ENCODE data around the gene KLHL21. TPM values are rescaled to one million over a fixed set of nuclear protein-coding genes. Genes with fewer than 3 reads are reported as not detected.

Gene KLHL21
- total and polyA plus RNA-seq, 9 of the 15 experiments (the other 6 are each of a cell fraction or from before 2014, with no cell fraction given): 2.1 to 42.1 (median 17.5) TPM

DNA sequence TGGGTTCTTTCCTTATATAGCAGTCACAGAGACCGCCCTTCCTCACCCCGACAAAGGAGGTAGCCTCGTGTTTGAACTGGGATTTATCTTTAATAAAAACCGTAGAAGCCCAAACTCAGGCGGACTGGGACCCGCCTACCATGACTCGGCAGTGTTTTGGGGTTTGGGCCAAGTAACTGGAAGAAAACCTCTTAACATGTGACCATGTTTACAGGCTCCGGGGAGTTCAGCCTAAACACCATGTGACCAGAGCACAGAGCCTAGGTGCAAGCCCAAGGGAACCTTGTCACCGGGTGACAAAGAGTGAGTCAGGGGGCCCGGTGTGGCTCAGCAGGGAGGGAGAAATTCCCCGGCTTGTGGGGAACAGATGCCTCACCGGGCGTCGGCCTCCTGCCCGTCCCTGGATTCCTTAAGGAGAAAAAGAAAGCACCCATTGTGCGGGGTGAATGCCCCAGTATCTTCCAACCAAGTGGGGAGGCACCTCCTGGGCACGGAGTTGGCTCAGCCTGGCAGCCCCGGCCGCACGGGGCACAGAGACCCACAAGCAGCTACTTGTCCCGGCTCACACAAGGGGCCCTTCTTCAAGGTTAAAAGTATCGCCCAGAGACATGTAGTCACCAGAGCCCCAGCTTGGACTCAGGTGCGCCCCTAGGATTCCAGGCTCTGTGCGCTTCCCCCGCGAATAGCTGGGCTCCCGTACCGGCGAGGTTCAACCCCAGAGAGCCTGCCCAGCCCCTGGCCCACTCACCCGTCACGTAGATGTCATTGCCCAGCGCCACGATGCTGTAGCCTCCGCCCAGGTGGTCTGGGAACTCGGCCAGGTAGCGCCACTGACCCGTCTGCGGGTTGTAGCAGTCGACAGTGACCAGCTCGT is 1.4 kb downstream of the KLHL21 start (continued):
- TF ChIP-seq BACH1 (tag; IDR thresholded peaks at IDR 0.05): peak; percentile 91
- peak; percentile 81 for TF ChIP-seq MTA1 (IDR thresholded peaks at IDR 0.05; ENCODE audit: borderline replicate concordance)
- peak in 1 of 2 experiments; percentile 95; a peak in 2 of 4 replicates for TF ChIP-seq HDAC1 (IDR thresholded peaks at IDR 0.05)
- TF ChIP-seq TOE1 (IDR thresholded peaks at IDR 0.05; ENCODE audit: borderline replicate concordance): peak; percentile 95
- no peak for TF ChIP-seq TOE1 (CRISPR knock-in tag; IDR thresholded peaks at IDR 0.05; ENCODE audit: borderline replicate concordance, low read depth)
- peak; percentile 62 for TF ChIP-seq POLR2H (tag; IDR thresholded peaks at IDR 0.05; ENCODE audit: low read depth)
- TF ChIP-seq RFX7 (CRISPR knock-in tag; IDR thresholded peaks at IDR 0.05): no peak
- TF ChIP-seq, protein P1, sequence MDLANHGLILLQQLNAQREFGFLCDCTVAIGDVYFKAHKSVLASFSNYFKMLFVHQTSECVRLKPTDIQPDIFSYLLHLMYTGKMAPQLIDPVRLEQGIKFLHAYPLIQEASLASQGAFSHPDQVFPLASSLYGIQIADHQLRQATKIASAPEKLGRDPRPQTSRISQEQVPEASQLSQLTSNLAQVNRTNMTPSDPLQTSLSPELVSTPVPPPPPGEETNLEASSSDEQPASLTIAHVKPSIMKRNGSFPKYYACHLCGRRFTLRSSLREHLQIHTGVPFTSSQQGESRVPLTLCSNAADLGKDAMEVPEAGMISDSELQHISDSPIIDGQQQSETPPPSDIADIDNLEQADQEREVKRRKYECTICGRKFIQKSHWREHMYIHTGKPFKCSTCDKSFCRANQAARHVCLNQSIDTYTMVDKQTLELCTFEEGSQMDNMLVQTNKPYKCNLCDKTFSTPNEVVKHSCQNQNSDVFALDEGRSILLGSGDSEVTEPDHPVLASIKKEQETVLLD (IDR thresholded peaks at IDR 0.05): no peak; the same call in 1 of the 2 replicates
- TF ChIP-seq, protein P2, sequence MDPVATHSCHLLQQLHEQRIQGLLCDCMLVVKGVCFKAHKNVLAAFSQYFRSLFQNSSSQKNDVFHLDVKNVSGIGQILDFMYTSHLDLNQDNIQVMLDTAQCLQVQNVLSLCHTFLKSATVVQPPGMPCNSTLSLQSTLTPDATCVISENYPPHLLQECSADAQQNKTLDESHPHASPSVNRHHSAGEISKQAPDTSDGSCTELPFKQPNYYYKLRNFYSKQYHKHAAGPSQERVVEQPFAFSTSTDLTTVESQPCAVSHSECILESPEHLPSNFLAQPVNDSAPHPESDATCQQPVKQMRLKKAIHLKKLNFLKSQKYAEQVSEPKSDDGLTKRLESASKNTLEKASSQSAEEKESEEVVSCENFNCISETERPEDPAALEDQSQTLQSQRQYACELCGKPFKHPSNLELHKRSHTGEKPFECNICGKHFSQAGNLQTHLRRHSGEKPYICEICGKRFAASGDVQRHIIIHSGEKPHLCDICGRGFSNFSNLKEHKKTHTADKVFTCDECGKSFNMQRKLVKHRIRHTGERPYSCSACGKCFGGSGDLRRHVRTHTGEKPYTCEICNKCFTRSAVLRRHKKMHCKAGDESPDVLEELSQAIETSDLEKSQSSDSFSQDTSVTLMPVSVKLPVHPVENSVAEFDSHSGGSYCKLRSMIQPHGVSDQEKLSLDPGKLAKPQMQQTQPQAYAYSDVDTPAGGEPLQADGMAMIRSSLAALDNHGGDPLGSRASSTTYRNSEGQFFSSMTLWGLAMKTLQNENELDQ (CRISPR knock-in tag; IDR thresholded peaks at IDR 0.05; ENCODE audit: borderline replicate concordance): no peak
- no peak for TF ChIP-seq POLR3G (IDR thresholded peaks at IDR 0.05; ENCODE audit: extremely low read depth, insufficient read length, insufficient replicate concordance)
- 0 out of 2 replicates have a peak, but pooled peaks have one; percentile 26 for TF ChIP-seq ZBTB7A (IDR thresholded peaks at IDR 0.05; ENCODE audit: borderline replicate concordance, control insufficient read depth, low read depth, low read length)
- no peak for TF ChIP-seq NR4A1 (CRISPR knock-in tag; IDR thresholded peaks at IDR 0.05)
- no peak for TF ChIP-seq NR4A1 (tag; IDR thresholded peaks at IDR 0.05)
- TF ChIP-seq, protein P3, sequence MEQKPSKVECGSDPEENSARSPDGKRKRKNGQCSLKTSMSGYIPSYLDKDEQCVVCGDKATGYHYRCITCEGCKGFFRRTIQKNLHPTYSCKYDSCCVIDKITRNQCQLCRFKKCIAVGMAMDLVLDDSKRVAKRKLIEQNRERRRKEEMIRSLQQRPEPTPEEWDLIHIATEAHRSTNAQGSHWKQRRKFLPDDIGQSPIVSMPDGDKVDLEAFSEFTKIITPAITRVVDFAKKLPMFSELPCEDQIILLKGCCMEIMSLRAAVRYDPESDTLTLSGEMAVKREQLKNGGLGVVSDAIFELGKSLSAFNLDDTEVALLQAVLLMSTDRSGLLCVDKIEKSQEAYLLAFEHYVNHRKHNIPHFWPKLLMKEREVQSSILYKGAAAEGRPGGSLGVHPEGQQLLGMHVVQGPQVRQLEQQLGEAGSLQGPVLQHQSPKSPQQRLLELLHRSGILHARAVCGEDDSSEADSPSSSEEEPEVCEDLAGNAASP (IDR thresholded peaks at IDR 0.05): no peak
- TF ChIP-seq STAT5A (IDR thresholded peaks at IDR 0.05; ENCODE audit: borderline replicate concordance, low read length): no peak
- TF ChIP-seq NONO (IDR thresholded peaks at IDR 0.05; ENCODE audit: low read depth in 2 of 2, low read length in 1 of 2): 0 out of 4 replicates have a peak, but pooled peaks of 1 of the 2 experiments have one; percentile 16
- TF ChIP-seq PPARD (CRISPR knock-in tag; IDR thresholded peaks at IDR 0.05): no peak
- no peak for TF ChIP-seq KDM1A (IDR thresholded peaks at IDR 0.05)
- TF ChIP-seq LEF1 (IDR thresholded peaks at IDR 0.05): peak; percentile 67
- no peak for TF ChIP-seq EGR1 (conservative IDR thresholded peaks at IDR 0.05)
- no peak for TF ChIP-seq PYGO2 (tag; IDR thresholded peaks at IDR 0.05)
- TF ChIP-seq SLC30A9 (CRISPR knock-in tag; IDR thresholded peaks at IDR 0.05): no peak
- TF ChIP-seq MAFG (tag; conservative IDR thresholded peaks at IDR 0.05): peak; percentile 96
- TF ChIP-seq JUNB (CRISPR knock-in tag; conservative IDR thresholded peaks at IDR 0.05): peak; percentile 44; the same call in 1 of the 2 replicates
- TF ChIP-seq SMARCE1 (IDR thresholded peaks at IDR 0.05): peak; percentile 64; the same call in 1 of the 2 replicates
